GM19463 (cell line): Measurements from ENCODE around the gene MMS19.
"Not testable (repeated sequence)": the region's sequence is repeated elsewhere in the genome, so short reads cannot be mapped to it uniquely, and the experiment has no call there.

Source experiments
- ATAC-seq: cut with Tn5 transposase; IDR thresholded peaks from one replicate; pipeline ENCODE4 v1.9.1; 2021; ENCODE audit warnings: mild to moderate bottlenecking, moderate library complexity; ENCODE audit not compliant: unreplicated experiment

Gene MMS19

DNA sequence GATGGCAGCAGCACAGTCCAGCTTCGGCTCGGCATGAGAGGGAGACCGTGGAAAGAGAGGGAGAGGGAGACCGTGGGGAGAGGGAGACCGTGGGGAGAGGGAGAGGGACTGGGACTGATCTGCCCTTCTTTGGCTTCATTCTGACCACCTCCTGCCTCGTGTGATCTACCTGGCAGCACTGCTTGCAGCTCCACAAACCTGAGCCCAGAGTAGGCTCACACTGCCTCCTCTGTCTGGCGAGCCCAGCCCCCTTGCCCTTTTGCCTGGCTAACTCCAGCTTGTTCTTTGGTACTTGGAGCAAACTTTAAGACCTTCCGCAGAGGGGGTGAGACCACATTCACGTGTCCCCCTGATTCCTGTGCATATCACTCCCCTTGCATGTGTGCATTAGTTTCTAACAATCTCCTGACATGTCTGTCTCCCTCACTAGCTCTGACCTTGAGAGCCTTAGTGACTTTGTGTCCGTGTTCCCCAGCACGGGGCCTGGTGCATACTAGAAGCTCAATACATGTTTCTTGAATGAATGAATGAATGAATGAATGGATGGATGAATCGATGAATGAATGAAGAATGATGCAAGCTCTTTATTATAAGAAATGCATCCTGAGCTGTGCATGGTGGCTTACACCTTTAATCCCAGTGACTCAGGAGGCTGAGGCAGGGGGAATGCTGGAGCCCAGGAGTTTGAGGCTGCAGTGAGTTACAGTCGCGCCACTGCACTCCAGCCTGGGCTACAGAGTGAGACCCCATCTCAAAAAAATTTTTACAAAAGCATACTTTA lies 31.7 kb upstream of the MMS19 start:
- no peak for ATAC-seq

- not testable (repeated sequence) for ATAC-seq
These were observed 30.7 kb upstream of the MMS19 start for GRCh38 chr10:97528876-97529275.

DNA sequence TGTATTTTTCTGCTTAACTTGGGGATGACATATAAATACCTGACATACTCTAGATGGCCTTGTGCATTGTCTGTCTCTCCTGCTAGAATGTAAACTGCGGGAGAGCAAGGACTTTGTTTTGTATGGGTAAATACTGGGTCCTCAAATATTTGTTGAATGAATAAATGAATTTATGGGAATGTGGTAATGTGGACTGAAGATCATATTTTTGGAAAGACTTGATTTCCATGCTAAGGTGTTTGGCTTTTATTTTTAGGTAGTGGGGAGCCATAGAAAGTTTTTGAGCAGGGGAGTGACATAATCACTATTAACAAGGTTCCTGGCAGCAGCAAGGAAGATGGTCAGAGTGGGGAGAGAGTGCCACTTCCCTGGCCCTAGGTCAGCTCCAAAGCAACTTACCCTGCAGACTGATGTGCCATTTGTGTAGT lies 27.5 kb upstream of the MMS19 start:
- no peak for ATAC-seq

- no peak for ATAC-seq
These were observed 26.9 kb upstream of the MMS19 start for GRCh38 chr10:97525086-97525485.

DNA sequence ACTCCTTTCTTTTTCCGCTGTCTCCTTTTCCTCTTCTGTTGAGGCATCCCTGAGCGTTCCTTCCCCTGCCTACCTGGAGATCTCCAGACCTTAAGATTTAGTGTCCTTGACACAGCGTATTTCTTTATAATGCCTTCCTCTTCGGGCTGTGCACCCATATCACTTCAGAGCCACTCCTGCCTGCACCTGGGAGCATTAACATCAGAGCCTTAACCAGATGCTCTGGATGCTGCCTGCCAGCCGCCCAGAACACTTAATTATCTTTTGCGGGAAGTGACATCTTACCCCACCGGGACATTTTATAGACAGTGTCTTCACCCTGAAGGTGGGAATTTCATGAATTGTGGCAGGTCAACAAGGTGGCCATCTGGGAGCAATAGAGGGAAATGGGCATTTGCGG lies 24.7 kb upstream of the MMS19 start:
- ATAC-seq = no peak

DNA sequence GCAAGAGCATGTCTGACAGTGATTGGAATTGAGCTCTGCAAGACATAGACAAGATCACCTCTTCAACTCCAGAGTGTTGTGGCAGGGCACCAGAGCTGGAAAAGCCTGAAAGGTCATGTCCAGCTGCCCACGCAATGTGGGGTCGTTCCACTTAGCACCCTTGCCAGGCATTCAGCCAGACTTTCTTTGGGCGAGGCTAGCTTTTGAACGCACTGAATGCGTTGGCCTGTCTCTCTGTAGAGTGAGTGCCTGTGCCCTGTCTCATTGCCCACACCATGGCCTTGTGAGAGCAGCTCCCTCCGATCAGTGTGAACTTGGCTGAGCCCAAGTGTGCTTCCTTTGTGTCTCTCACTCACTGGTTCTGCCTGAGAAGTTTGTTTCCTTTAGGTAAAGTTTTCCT lies 23.8 kb upstream of the MMS19 start:
- ATAC-seq = no peak

GRCh38 chr10:97520978-97521761 lies 22.9 kb upstream of the MMS19 start:
- no peak for ATAC-seq

DNA sequence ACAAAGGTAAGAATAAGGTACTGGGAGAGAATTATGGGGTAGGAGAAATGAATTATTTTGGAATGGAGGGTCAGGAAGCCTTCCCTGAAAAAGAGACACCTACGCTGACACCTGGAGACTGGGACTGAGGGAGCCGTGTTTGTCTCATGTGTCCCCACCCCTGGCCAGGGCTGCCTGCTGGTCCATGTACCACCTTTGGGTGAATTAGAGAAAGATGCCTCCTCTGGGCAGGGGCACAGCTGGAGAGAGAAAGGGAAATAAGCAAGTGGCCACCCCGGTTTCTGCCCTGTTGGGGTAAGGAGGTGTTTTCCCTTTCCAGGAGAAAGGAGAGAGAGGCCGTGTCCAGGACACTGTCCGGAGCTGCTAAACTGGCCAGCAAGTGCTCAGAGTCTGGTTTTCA lies 22.3 kb upstream of the MMS19 start:
- ATAC-seq = no peak

DNA sequence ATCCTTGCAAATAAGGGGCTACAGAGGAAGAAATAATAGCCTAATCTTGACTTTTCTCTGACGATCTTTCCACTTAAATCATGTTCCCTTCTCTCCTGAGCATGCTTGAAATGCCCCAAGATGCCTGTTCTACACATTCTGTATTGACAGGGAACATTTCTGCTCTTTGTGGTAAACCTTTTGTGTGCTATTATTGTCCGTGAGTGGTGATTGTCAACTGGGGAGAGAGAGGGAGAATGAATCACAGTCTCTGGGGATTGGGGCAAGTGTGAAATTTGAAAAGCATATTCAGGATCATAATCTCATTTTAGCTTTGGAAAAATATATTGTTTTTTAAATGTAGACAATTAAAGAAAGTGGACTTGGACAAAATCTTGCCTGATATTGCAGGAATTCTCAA lies 21.1 kb upstream of the MMS19 start:
- no peak for ATAC-seq

- ATAC-seq = no peak
These were observed 20.2 kb upstream of the MMS19 start for GRCh38 chr10:97518301-97519043.

DNA sequence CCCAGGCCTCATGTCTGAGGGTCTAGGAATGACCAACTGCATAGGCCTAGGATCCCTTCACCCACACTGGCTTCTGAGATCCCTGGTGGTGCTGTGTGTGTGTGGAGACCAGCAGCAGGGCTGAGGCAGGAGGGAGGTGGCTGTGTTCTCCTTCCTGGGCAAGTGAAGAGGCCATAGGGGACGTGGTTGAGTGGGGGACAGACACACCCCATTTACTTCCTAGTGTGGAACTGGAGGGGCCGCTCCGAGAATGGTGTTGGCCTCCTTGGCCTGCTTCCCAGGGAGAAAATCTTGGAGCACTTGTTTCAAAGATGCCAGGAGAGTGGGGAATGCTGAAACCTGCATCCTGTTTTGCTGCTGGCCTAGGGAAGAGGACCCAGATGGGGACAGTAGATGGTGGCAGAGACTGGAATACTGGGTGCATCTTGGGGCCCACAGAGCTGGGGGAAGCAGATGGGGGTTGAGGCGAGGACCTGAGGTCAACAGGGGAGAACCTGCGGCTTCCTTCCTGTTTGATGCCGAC lies 19.6 kb upstream of the MMS19 start:
- no peak for ATAC-seq

- no peak for ATAC-seq
These were observed 19.0 kb upstream of the MMS19 start for GRCh38 chr10:97517096-97517750.

- no peak for ATAC-seq
These were observed 17.2 kb upstream of the MMS19 start for GRCh38 chr10:97515271-97515978.

GRCh38 chr10:97514344-97514743 lies 16.1 kb upstream of the MMS19 start:
- ATAC-seq = no peak

- ATAC-seq = no peak
These were observed 14.8 kb upstream of the MMS19 start for GRCh38 chr10:97512993-97513392.

- no peak for ATAC-seq
These were observed 13.7 kb upstream of the MMS19 start for GRCh38 chr10:97511711-97512440.

- ATAC-seq = no peak
These were observed 12.5 kb upstream of the MMS19 start for GRCh38 chr10:97510686-97511085.

- no peak for ATAC-seq
These were observed 11.0 kb upstream of the MMS19 start for GRCh38 chr10:97509120-97509680.

GRCh38 chr10:97508342-97508741 lies 10.1 kb upstream of the MMS19 start:
- ATAC-seq = no peak
